Skeletal muscle tissue (tissue), 4 donors: ENCODE data around the gene FOXE3. TPM values are rescaled to one million over a fixed set of nuclear protein-coding genes. Genes with fewer than 3 reads are reported as not detected.

ENCODE experiments used
- H3K27ac ChIP-seq: one replicate; pipeline ENCODE4 v1.7.0; 2013; ENCODE audit warnings: mild to moderate bottlenecking, low read depth, low read length, inconsistent platforms
- H3K27me3 ChIP-seq, 3 donors: one replicate each; pipeline ENCODE4 v1.7.0; 2013; ENCODE audit warnings: low read length in 3 of 3; ENCODE audit not compliant: control insufficient read depth in 3 of 3, insufficient read depth in 3 of 3
- H3K36me3 ChIP-seq, 3 donors: one replicate each; pipeline ENCODE4 v1.7.0; 2013; ENCODE audit warnings: low read length in 3 of 3; ENCODE audit not compliant: control insufficient read depth in 3 of 3, insufficient read depth in 3 of 3
- H3K4me1 ChIP-seq, 3 donors: one replicate each; pipeline ENCODE4 v1.7.0; 2013; ENCODE audit warnings: low read length in 3 of 3, mild to moderate bottlenecking in 3 of 3; ENCODE audit not compliant: control insufficient read depth in 3 of 3, insufficient read depth in 3 of 3
- H3K4me3 ChIP-seq, 3 donors: one replicate each; pipeline ENCODE4 v1.7.0; 2013; ENCODE audit warnings: low read length in 3 of 3
- H3K9ac ChIP-seq, 3 donors: one replicate each; pipeline ENCODE4 v1.7.0; 2013; ENCODE audit warnings: low read length in 3 of 3, mild to moderate bottlenecking in 3 of 3, moderate library complexity in 2 of 3, low read depth in 1 of 3
- H3K9me3 ChIP-seq, 3 donors: one replicate each; pipeline ENCODE4 v1.7.0; 2013; ENCODE audit warnings: low read length in 3 of 3; ENCODE audit not compliant: control insufficient read depth in 3 of 3
- total RNA-seq: library from RNA; depleted of rRNA; stranded (reverse); fragments of >200 nt; gene quantifications from one replicate; pipeline ENCODE4 v1.2.3, GENCODE V29; 2014
- donor health status: Osteomylitis.

The FOXE3 gene
- total RNA-seq, 1 donor from 2014 or later = not detected

DNA sequence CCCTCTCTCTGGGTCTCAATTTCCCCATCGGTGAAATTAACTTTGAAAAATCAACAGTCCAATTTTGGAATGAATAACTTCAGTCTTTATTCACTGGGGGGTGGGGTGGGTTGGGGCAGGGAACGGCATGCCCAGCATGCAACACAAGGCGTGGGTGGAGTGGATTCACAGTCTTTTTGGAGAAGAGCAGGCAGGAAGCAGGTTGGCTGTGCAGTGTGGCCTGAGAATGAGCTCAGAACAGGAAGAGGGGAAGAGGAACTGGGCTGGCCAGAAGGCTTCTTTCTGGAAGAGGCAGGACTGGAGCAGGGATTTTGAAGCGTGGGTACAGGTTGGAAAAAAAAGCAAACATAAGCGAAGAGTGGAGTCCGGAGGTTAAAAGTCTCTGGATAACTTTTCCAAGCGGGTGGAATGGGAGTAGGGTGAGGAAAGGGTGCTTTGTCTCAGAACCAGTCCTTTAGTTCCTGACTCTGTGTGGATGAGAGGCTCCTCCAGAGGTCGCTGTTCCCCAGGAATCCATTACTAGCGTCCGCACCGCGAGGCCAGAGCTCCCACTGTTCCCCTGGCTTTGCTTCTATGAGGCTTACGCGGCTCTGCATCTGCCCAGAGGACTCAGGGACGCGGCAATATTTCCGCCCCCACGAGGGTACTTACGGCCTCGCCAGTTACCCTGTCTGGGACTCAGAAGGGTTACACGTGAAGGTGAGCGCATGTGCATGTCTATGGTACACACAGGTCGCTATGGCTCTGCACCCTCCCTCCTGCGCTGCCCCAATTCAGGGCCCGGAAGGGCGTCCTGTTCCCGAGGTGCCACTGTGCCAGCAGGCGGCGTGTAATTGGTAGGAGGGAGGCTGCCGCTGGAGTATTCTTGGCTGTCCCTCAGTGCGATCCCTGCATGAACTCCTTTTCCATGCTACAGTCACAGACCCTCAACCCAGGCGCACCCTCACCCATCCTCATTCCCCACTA lies 16.3 kb downstream of the FOXE3 start:
- no peak overlapping the region for H3K9ac ChIP-seq
- H3K27me3 ChIP-seq = peaks cover 67 to 72% (median 72%) of the 10 kb centered on the region in 3 donors

DNA sequence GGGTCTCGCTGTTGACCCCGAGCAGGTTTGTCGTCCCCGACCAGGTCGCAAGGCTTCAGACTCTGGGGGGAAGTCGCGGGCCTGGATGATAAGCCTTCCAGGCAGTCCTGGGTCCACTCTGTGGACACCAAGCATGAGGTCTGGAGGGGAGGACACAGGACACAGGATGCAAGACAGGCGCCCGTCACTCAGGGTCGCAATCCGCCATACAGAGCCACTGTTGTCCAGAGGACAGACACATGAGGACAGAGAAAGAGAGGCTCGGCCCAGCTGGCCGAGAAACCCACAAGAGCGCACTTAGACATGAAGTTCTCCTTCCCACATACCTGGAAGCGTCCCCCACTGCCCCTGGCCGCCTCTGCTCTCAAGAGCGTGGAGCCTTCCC lies 16.9 kb downstream of the FOXE3 start:
- no peaks in the 10 kb centered on the region for H3K9me3 ChIP-seq
- H3K27me3 ChIP-seq = peaks cover 67 to 74% (median 68%) of the 10 kb centered on the region in 3 donors
- H3K4me1 ChIP-seq = peaks cover 18 to 42% (median 37%) of the 10 kb centered on the region in 3 donors
- H3K4me3 ChIP-seq = no peak overlapping the region
- no peak overlapping the region for H3K9ac ChIP-seq
- no peak overlapping the region for H3K27ac ChIP-seq
- no peaks in the 10 kb centered on the region for H3K36me3 ChIP-seq

More for the DNA sequence above, 16.3 kb downstream of the FOXE3 start:
- Histone ChIP-seq H3K4me3 (peak overlapping the region in 1 of 3 donors; percentile 35), H3K9me3 (no peaks in the 10 kb centered on the region), H3K36me3 (no peaks in the 10 kb centered on the region), H3K4me1 (peaks cover 18 to 42% (median 37%) of the 10 kb centered on the region in 3 donors), H3K27ac (no peak overlapping the region)

DNA sequence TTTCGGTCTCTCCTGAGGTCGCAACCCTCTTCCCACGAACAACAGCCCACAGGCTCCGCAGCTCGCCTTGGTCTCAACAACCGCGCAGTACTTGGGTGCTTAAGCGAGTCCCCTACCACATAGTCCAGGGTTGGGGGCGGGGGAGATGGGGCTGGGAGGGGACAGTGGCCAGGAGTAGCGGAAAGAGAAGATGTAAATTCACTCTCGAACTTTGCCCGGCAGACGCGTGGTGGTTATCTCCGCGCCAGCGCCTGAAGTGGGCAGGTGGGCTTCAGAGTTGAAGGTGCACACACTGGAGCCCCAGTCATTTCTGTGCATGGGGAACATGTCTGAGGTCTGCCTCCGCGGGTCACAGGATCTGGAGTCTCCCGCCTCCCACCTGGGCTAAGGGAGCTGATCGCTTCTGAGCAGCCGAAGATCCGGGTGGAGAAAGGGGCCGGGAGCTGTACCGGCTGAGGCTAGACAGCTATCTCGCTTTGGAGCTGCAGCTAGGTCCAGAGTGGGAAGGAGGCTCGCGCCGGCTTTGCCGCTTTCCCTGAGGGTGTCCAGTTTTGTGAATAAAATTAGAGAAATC lies 17.5 kb downstream of the FOXE3 start:
- no peaks in the 10 kb centered on the region for H3K9me3 ChIP-seq
- H3K27me3 ChIP-seq = peaks cover 67 to 72% (median 67%) of the 10 kb centered on the region in 3 donors
- H3K4me1 ChIP-seq = peaks cover 18 to 42% (median 37%) of the 10 kb centered on the region in 3 donors
- H3K36me3 ChIP-seq = no peaks in the 10 kb centered on the region
- no peak overlapping the region for H3K4me3 ChIP-seq
- H3K9ac ChIP-seq = no peak overlapping the region
- no peak overlapping the region for H3K27ac ChIP-seq

DNA sequence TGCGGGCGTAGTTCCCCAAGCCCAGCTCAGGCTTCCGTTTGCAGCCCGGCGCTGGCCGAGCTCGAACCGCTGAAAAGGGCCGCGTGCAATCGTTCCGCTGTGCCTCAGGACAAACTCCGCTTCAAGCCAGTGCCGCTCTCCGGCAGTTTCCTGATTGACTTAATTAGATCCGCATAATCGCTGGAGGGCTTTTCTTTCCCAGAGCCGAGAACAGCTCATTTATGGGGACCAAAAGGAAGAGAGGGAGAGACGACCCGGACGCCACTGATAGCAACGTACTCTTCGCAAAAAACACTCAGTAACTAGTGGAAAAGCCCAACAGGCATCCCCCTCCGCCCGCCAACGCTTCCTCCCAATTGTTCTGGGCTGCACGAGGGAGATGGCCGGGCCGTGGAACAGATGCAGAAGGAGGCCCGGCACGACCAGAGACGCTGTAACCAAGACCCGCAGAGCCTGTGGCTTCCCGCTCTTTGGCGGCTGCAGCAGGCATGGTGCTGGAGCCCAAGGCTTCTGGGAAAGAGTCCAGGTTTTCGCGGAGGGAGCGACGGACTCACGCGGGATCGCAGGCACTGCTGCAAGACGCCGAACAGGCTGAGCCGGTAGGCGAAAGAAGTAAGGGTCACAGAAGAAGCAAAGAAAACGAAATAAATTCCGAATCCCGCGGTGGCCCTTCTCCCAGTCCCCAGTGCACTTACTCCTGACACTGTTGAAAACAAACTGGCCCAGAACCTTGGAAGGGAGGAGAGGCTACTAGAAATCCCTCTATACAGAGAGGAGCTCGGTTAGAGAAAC lies 18.2 kb downstream of the FOXE3 start:
- Histone ChIP-seq H3K36me3 (no peaks in the 10 kb centered on the region), H3K4me1 (peaks cover 18 to 42% (median 37%) of the 10 kb centered on the region in 3 donors), H3K9ac (peak overlapping the region in 1 of 3 donors; percentile 8), H3K4me3 (peak overlapping the region; percentile 29 to 49 (median 48)), H3K9me3 (no peaks in the 10 kb centered on the region), H3K27ac (no peak overlapping the region), H3K27me3 (peaks cover 63 to 78% (median 71%) of the 10 kb centered on the region in 3 donors)

DNA sequence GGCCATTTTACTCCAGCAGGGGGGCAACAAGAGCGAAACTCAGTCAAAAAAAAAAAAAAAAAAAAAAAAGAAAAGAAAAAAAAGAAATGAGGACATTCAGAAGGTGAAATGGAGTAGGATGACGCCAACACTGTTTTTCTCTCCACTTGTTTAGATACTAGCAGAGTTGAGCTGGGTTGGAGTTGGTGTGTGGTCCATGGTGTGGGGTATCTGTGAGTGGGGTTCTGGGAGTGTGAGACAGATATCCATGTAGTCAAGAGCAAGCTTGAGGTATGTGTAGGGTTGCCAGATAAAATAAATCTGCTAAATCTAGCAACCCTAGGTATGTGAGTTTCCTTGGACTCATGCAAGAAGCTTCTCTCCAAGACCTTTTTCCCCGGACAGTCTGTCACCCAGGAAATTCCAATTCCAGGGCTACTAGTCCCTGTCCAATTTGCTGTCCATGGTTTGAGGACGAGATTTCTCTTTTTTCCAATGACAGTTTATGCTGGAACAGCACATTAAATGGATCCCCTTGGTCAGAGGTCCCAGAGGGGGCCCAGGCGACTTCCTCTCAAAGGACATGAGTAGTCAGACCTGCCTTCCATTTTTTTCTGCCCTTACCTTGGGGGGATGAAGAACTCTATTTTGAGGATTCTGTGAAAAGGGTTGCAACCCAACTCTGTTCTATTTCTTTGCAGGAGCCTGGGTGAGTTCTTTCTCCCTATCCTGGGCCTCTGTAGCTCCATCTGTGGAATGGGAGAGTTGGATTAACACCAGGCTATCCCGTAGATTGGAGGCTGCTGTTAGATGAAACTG lies 19.6 kb downstream of the FOXE3 start:
- Histone ChIP-seq H3K36me3 (no peaks in the 10 kb centered on the region), H3K4me3 (no peak overlapping the region), H3K4me1 (peaks cover 18 to 42% (median 37%) of the 10 kb centered on the region in 3 donors), H3K27me3 (peaks cover 76 to 84% (median 82%) of the 10 kb centered on the region in 3 donors), H3K27ac (no peak overlapping the region), H3K9ac (no peak overlapping the region), H3K9me3 (no peaks in the 10 kb centered on the region)

DNA sequence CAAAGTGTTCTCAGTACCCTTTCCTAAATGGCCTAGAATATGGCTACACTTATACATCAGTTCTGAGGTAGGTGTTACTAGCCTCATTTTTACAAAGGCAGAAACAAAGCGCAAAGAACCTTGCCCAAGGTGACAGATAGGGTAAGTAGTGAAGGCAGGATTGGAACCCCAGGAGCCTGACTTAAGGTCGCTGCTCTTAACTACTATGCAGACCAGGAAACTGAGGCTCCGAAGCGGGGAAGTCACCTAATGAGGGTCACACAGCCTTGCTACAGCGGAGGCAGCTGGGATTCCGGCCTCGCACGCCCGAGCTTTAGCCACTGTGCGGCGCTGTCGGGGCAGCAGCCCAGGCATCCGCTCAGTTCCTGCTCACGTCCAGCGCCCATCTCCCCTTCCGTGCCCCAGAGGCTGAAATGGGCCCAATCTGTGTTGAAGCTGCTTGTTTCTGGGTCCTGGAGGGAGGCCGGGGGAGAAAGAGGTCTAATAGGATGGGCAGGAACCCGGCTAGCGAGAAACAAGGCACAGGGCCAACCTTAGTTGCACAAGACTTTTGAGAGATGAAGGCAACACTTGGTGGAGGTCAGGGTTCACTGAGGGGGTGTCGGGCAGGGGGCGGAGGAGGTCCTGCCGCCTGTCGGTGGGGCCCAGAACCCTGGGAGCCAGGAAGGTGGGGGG lies 20.4 kb downstream of the FOXE3 start:
- Histone ChIP-seq H3K36me3 (no peaks in the 10 kb centered on the region), H3K27ac (peak overlapping the region; percentile 40), H3K4me1 (peaks cover 18 to 41% (median 37%) of the 10 kb centered on the region in 3 donors), H3K9me3 (no peaks in the 10 kb centered on the region), H3K4me3 (peak overlapping the region; percentile 71 to 86 (median 85)), H3K27me3 (peaks cover 75 to 83% (median 79%) of the 10 kb centered on the region in 3 donors), H3K9ac (peak overlapping the region; percentile 43 to 81 (median 70))

DNA sequence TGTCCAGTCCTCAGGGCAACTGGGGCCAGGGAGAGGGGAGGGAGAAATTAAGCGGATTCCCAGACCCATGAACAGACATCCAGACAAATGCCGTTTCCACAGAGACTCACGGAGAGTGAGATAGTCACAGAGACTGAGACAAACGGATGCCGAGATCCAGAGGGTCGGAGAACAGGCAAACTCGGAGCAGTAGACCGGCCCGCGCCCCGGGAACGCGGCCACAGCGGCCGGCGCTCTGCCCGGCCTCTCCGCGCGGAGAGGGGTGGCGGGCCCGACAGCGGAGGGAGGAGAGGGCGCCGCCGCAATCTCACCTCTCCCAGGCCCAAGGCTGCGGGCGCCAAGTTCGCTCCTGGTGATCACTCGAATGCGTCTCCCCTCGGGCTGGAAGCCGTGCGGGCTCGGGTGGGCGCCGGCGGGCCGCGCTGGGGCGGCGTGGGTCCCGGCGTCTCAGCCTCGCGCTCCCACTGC lies 20.9 kb downstream of the FOXE3 start:
- Histone ChIP-seq H3K36me3 (no peaks in the 10 kb centered on the region), H3K4me1 (peaks cover 18 to 37% (median 32%) of the 10 kb centered on the region in 3 donors), H3K27me3 (peaks cover 75 to 83% (median 80%) of the 10 kb centered on the region in 3 donors), H3K9ac (peak overlapping the region; percentile 43 to 81 (median 70)), H3K27ac (peak overlapping the region; percentile 40), H3K4me3 (peak overlapping the region; percentile 71 to 86 (median 85)), H3K9me3 (no peaks in the 10 kb centered on the region)

DNA sequence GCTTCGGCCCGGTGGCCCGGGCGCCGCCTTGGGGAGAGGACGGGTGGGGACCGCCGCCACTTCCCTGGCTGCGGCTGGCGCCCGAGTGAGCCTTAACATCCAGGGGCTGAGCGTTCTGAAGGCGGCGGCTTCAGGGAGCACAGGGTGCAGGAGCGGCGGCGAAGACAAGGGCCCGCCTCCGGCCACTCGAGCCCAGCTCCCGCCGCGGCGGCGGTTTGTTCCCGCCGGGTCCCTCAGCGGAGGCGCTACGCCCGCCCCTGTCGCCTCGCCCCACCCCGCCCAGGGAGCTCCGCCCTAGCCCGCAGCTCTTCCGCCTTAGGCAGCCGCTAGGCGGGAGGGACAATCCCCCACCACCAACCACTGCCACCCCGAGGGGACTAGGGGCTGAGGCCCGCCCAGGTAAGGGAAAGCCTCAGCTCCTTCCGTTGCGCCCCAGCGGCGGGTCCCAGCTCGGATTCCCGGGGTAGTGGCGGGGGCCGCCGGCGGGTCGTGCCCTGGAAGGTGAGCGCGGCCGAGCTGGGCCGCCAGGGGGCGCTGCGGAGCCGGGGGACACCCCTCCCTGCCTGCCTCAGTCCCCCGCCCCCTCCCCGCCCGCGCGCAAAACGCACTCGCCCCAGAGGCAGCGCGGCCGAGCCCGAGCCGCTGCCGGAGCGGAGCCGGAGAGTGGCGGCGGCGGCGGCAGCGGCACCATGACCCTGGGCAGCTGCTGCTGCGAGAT lies 21.5 kb downstream of the FOXE3 start, which contains the start of gene FOXD2:
Gene FOXD2 (plus strand): TSS at position 598 of the 718 bp plus-strand sequence. CDS start 92 bp downstream, at position 690.
- peak within 1 kb of the TSS; percentile 47 for H3K27ac ChIP-seq

More for the DNA sequence above, 21.5 kb downstream of the FOXE3 start, which contains the start of gene FOXD2:
- no peaks in the 10 kb centered on the region for H3K36me3 ChIP-seq
- H3K4me1 ChIP-seq = peaks cover 13 to 32% (median 29%) of the 10 kb centered on the region in 3 donors
- H3K27me3 ChIP-seq = peaks cover 75 to 81% (median 79%) of the 10 kb centered on the region in 3 donors
- no peaks in the 10 kb centered on the region for H3K9me3 ChIP-seq
- peak within 1 kb of the TSS; percentile 71 to 86 (median 85) for H3K4me3 ChIP-seq
- H3K9ac ChIP-seq = peak within 1 kb of the TSS; percentile 33 to 81 (median 70)
